LNCAP (cell line): ENCODE results near the gene ZNF787.

Source experiments
- TF ChIP-seq, protein P1 (sequence below): fragments of 450-650 bp; IDR thresholded peaks from 2 replicates; pipeline ENCODE4 v1.5.1; 2017; ENCODE audit warnings: mild to moderate bottlenecking

The ZNF787 gene

DNA sequence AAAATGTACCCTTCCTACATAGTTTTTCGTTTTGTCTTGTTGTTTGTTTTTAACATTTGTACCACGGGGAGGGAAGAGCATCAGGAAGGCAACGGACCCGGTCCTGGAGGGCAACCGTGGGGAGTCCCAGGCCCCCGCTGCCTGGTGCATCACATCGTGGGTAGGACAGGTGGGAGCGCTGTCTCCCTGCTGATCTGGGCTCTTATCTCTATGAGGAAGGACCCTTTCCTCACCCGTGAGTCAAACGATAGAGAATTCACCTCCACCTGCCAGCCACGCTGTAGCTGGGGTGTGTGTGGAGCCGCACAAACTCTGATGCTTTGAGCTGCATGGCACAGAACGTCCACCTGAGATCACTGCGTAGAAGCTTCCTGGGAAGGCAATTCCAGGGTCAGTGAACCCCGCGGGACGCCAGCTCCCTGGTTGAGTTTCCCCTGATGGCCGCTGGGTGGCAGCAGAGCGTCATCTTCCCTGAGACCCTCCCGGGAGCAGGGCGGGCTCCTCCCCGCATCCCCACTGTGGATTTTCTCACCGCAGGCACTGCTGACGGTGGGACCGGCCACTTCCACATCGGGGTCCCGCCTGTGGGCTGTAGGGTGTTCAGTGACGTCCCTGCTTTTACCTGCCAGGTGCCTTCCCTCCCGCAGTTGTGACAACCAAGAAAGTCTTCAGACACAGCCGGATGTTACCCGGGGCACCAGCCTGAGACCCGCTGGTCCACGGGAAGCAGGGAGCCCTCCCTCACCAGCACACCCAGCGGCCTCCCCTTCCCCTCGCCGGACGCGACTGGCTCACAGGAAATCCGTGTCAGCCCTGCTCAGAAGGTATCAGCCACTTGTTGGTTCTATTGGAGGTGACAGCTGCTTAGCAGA is 54.7 kb downstream of the ZNF787 start:
- TF ChIP-seq, protein P1, sequence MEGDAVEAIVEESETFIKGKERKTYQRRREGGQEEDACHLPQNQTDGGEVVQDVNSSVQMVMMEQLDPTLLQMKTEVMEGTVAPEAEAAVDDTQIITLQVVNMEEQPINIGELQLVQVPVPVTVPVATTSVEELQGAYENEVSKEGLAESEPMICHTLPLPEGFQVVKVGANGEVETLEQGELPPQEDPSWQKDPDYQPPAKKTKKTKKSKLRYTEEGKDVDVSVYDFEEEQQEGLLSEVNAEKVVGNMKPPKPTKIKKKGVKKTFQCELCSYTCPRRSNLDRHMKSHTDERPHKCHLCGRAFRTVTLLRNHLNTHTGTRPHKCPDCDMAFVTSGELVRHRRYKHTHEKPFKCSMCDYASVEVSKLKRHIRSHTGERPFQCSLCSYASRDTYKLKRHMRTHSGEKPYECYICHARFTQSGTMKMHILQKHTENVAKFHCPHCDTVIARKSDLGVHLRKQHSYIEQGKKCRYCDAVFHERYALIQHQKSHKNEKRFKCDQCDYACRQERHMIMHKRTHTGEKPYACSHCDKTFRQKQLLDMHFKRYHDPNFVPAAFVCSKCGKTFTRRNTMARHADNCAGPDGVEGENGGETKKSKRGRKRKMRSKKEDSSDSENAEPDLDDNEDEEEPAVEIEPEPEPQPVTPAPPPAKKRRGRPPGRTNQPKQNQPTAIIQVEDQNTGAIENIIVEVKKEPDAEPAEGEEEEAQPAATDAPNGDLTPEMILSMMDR = peak; percentile 82

DNA sequence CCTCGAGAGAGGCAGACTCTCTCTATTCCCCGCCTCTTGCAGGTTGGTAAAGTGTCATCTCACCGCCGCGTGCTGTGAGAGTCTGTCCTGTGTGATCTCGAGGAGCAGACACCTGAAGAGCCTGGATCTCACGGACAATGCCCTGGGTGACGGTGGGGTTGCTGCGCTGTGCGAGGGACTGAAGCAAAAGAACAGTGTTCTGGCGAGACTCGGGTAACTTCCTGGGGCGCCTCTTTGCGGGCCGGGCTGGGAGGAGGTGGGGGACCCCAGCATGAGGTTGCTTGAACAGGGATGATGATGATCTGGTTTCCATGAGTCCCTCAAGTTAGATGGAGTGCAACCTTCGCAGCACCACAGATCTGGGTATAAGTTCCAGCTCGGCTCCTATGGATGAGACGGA is 67.5 kb downstream of the ZNF787 start:
- TF ChIP-seq, protein P1 = no peak
